Retina (tissue), 1 donor: ENCODE measurements around the gene WDR37.

ENCODE experiments used
- DNase-seq: peaks from one replicate; pipeline ENCODE4 v3.0.0-alpha.2; 2016

The WDR37 gene

DNA sequence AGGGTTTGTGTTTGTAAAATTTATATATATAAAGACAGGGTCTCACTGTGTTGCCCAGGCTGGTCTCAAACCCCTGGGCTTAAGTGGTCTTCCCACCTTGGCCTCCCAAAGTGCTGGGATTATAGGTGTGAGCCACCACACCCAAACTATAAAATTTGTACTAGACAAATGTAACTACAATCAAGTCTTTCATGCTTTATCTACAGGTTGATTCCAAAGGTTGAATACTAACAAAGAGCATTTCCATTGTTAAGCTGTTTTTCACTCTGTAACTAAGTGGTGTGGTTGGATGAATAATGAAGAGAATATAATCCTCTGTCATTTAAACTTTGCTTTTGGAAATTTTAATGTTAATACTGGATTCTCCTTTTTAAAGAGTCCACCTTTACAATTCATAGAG, 22.5 kb downstream of the WDR37 start:
- DNase-seq: no peak

DNA sequence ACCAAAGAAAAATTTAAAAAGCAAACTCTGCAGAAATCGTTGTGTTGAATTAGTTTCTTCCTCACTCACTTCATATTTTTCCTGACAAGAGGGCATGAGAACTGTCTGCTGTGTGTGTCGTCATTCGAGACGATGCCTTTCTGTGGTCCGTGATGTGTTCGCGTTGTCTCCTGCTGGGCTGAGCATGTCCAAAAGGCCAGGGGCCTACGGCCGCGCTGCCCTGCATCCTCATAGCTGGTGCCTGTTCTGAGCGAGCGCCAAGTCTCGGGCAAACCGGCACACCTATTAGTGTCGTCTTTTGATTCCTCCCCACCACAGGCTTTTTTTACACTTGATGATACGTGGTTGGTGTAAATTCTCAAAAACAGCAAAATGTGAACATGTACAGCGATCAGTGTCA, 27.4 kb downstream of the WDR37 start:
- DNase-seq: no peak

DNA sequence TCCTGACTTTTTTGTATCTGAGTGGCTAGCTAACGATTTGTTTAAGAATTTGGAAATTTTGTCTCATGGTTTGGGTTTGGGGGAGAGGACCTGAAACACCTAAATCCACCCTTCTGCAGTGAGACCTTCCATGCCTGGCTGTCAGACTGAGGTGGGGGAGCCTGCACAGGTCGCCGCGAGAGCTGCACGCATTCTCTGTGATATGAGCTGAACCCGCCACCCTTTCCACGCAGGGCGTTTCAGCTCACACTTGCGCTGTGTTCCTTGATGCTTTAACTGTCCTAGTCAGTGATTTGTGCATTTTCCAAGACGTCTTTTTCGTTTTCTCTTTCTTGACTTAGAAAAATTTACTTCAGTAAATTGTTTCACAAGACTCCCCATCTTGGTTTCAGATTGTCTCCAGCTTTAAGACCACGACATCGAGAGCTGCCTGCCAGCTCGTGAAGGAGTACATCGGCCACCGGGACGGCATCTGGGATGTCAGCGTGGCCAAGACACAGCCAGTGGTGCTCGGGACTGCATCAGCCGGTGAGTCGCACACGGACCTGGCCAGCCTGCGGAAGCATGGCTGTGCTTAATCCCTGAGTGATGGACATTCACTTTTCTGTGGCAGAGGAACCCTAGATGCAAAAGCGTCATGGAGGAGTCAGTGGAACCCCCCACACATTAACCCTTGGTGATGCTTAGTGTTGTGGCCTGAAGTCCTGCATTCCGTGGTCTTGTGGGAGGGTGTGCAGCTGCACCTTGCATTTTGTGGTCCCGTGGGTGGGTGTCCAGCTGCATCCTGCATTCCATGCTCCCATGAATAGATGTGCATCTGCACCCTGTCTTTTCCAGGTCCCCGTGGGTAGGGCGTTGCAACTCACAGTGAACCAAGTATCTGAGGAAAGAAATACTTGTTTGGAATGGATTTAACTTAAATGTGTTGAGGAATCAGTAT, 28.1 kb downstream of the WDR37 start:
- no peak for DNase-seq

DNA sequence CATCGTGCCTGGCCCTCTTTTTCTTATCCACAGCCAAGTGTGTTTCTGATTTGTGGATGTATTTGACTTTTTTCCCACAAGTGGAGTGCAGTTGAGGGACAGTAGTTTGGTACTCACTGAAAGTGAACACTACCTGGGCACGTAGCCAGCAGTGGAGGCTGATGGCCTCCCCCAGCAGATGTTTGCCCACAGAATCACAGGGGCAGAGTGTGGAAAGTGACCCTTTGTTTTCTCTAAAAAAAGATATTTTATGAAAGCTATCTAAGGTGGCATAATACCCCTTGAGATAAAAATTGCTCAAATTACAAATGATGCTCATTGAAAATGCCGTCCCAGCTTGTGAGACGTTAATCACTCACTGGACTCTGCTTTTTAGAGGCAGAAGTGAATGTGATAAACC, 29.1 kb downstream of the WDR37 start:
- no peak for DNase-seq

DNA sequence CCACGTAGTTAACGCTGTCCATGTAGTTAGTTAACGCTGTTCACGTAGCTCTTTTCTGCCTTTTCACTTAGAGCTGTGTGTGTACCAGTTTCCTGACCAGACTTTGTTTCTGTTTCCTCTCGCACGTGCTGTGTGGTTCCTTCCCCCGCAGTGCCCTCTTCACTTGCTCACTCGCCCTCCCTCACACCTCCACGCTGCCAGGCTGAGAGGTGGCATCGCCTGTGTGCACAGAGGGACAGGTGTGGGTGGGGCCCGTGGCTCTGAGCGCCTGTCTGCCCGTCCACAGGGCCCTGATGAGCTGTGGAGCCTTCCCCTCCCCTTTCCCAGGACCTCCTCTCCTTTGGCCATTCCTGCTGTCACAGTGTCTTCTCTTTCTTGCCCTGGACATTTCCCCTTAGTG, 30.6 kb downstream of the WDR37 start:
- no peak for DNase-seq

DNA sequence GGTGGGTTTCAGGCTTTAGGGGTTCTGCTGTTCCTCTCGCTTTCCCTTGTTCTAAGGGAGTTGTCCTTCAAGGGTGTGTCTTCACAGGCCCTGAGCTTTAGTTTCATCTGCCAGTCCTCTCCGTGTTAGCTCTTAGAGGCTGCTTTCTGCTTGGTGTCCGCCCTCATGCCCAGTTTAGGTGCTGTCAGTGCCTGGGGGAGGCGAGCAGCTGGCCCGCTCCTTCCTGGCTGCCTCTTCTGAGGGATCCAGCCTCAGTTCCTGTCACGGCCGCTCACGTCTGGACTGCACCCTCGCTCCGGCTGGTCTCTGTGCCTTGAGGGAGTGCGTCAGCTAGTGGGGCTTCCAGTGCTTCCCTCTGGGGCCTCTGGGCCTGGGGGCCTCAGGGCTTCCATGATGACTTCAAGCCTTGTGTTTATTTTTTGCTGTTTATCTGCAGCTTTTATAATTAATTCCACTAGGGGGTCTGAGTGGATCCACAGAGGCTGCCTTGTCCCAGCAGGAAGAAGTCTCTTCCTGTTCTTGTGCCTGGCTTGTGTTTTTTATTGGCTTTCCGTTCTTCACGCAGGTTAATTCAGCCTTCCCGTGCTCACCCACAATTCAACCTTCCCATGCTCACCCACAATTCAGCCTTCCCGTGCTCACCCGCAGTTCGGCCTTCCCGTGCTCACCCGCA, 33.0 kb downstream of the WDR37 start:
- no peak for DNase-seq

DNA sequence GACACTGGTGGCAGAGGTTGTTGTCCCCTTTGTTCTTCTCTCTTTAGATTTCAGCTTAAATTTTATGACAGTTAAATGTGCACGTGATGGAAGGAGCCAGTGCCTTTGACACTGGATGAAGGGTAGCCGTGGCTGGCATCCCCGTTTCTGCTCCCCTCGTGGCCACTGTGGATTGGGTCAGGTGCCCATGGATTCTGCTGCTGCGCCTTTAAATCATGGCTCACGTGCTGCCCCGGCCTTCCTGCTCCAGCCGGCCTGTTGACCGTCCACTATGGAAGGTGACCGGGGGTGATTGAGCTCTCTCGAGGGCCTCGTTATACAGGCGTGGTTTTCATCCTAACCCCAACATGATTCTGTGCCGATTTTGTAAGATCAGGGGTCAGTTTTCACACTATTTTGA, 34.5 kb downstream of the WDR37 start:
- DNase-seq: no peak

DNA sequence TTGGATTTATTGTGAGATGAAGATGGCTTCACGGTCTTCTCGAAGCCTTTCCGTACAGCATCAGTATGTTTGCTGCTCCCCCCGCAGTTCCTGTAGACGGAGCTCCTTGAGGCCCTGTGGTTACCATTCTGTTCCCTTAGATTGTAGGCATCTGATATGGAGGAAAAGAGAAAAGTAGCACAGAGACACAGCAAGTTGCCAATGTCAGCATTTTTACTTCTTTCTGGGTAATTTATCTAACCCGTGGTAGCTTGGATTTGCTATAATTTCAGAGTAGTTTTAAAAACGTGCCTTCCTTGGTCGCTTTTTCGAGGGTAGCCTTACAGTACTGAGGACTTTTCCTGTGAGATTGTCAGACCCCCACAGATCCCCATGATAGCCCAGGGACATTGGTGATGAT, 37.5 kb downstream of the WDR37 start:
- no peak for DNase-seq

DNA sequence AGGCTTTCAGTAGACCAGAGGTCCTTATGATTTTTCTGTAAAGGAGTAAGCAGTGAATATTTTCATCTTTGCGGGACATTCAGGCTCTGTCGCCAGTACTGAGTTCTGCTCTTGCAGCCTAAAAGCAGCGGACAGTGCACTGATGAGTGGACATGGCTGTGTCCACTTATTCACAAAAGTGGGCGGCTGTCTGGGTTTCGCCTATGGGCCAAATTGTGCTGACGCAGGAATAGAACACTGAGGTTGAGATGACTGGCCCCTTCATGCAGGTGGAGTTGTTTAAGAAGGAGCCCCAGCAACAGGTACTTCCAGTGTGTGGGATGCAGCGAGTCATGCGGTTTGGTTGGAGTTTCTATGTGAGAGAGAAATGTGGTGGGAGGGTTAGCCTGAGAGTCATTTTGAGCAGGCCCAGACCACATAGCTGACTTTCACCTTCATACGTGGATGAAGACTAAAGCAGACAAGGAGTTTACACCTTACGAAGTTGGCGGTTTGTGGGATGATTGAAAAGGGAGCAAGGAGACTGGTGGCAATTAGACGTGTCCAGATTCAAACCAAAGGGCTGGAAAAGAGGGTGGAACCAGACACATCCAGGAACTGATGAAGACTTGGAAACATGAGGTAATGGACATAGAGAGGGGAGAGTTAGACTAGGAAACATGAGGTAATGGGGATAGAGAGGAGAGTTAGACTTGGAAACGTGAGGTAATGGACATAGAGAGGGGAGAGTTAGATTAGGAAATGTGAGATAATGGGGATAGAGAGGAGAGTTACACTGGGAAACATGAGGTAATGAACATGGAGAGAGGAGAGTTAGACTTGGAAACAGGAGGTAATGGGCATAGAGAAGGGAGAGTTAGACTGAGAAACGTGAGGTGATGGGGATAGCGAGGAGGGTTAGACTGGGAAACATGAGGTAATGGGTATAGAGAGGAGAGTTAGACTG, 38.2 kb downstream of the WDR37 start:
- DNase-seq: no peak

DNA sequence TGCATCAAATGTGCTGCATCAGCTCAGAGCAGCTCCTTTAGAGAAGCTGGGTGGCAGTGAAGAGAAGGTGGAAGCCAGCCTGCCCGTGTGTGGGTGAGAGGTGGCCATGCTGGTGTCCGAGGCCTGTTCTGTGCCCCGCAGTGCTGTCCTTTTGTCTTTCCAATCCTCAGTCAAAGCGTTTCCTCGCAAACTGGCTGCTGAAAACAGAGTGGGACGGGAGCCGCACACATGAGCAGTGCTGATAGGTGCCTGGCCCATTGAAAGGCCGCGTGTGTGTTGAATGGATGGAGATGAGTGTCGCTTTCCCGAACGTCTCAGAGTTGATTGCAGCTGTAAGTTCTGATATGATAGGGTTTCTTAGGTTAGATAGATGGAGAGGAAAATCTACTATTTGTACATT, 39.3 kb downstream of the WDR37 start:
- DNase-seq: no peak

DNA sequence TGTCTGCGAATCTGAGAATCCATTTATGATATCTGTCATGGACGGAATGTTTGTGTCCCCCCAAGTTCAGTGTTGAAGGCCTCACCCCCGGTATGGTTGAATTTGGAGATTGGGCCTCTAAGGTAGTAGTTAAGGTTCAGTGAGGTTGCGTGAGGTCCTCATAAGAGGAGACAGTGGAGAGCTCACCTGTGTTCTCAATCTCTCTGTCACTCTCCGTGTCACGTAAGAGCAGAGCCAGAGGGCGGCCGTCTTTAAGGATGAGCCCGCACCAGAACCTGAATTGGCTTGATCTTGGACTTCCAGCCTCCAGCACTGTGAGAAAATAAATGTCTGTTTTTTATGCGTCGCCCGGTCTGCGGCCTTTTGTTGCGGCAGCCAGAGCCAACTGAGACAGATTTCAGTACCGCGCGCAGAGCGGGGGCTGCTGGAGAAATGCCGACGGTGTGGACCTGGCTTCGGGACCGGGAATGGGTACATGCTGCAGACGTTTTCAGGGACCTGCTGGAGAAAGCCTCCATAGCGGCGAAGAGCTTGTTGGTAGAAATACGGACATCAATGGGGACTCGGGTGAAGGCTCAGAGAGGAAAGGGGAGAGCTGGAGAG, 40.2 kb downstream of the WDR37 start:
- no peak for DNase-seq

DNA sequence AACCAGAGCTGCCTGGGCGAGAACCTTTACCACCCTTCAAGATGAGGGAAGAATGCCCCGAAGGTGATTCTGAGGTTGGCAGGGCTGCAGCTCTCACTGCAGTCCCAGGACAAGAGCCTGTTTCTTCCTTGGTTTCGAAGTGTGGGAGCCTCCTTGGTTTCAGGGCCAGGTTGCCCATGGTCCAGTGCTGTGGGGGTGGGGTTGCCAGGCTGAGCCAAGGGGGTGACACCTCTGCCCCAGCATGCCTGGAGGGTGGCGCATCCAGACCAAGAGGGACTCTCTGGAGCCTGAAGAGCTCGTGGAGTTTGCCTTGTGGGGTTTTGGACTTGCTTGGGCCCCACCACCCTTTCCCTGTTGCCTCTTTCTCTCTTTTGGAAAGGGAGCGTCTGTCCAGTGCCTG, 41.3 kb downstream of the WDR37 start:
- DNase-seq: no peak

DNA sequence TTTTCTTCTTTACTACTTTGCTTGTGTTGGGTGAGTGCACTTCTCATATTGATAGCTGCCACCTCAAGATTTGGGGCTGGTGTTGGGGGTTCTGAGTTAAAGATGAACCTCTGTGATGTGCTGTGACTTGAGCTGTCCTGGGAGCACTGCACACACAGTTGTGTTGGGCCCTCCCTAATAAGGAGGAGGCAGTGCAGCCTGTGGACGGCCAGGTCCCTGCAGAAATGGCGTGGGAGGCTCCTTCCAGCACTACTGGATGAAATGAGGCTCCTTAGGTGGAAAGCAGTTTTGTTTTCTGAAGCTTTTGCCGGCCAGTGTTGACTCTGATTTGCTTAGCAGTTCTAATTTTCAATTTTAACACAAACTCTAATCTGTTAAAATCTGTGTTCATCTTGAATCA, 44.0 kb downstream of the WDR37 start:
- DNase-seq: no peak

DNA sequence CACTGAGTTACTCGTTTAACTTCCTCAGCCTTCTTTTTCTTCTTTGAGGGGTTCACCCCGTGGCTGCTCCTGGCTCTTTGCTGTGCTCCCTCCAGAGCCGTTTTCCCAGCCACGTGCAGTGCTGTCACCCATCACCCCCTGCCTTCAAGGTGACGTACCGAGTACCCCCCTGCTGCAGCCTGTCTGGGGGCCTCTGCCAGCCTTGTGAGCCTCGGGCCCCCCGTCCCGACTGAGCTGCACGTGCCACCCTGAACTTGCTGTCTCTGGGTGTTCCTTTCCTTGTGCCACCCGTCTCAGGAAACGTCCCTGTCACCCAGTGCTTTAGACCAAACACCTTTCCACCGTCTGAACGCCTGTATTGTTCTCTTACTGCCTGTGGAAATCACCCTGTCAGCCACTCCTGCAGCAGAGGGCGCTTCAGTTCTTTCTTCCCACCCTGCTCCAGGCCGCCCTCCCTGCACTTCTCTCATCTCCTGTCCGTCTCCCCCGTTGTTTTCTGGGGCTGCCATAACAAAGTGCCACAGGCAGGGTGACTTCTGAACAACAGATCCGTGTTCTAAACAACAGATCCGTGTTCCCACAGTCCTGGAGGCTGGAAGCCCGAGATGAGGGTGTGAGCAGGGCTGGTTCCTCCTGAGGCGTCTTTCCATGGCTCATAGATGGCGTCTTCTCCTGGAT, 44.6 kb downstream of the WDR37 start:
- no peak for DNase-seq

DNA sequence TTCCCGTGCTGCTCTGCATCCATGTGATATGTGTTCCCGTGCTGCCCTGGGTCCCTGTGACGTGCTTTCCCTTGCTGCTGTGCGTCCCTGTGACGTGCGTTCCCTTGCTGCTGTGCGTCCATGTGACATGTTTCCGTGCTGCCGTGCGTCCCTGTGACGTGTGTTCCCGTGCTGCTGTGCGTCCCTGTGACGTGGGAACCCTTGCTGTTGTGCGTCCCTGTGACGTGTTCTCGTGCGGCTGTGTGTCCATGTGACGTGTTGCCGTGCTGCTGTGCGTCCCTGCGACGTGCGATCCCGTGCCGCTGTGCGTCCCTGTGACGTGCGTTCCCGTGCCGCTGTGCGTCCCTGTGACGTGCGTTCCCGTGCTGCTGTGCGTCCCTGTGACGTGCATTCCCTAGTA, 45.8 kb downstream of the WDR37 start:
- DNase-seq: no peak

DNA sequence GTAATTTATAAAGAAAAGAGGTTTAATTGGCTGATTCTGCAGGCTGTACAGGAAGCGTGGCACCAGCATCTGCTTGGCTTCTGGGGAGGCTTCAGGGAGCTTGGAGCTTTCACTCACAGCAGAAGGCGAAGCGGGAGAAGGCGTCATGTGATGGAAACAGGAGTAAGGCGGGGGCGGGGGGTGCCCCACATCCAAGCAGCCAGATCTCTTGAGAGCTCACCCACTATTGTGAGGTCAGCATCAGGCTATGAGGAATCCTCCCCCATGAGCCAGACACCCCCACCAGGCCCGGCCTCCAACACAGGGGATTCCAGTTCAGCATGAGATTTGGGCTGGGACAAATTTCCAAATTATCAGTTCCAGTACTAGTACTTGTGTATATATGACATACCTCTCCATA, 46.2 kb downstream of the WDR37 start:
- DNase-seq: no peak

DNA sequence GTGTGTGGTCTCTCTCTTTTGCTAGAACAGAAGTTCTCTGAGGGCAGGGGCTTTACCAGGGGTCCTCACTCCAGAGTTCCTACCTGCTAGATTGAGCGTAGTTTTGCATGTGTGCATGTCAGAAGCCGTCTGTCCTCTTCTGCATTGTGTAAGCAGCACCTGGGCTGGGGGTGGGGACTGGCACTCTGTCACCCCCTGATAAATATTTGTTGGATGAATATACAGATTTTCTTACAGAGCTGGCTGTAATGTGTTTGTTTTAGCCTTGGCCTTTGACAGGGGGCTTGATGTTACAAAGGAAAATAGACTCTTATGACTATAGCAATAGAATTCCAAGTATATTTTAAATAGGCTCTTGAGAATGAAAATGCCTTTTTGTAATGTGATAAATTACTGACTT, 46.6 kb downstream of the WDR37 start:
- DNase-seq: no peak

DNA sequence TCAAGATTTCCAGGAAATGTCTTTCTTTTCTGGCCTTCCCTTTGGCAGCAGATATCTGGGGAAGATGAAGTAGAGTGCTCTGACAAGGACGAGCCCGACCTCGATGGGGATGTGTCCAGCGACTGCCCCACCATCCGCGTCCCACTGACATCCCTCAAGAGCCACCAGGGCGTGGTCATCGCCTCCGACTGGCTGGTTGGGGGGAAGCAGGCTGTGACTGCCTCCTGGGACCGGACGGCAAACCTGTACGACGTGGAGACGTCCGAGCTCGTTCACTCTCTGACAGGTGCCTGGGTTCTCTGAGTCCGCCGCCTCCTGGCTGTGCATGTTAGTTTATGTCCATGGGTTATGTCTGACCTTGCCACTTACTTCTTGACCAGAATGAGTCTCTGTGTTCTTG, 47.4 kb downstream of the WDR37 start:
- DNase-seq: no peak

DNA sequence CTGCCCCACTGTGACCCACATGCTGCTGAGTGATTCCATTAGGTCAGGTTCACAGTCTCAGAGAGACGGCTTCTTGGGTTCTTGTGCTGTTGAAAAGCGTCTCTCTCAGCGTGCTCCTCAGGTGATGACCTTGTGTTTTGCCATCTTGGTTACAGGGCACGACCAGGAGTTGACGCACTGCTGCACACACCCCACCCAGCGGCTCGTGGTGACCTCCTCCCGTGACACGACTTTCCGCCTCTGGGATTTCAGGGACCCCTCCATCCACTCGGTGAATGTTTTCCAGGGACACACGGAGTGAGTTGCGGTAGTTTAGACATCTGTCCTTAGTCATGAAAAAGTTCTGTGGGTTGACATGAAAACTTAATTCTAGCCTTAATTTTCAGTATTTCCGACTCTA, 48.8 kb downstream of the WDR37 start:
- no peak for DNase-seq

DNA sequence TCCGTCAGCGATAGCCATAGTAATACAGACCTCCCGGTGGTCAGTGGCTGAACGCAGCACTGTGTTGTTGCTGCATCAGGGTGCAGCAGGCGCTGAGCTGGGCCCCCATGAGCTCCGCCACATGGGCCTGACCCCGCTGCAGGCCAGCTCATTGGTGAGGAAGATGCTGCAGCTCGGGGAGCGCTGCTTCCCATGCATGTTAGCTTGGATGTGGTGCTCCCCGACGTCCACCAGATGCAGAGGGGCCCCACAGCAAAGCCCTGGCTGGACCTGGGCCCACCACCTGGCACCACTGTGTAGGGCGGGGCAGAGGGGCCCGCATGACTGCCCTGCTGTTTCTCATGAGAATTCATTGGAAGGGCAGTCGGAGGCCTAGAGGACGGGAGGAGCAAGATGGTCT, 50.8 kb downstream of the WDR37 start:
- DNase-seq: no peak

DNA sequence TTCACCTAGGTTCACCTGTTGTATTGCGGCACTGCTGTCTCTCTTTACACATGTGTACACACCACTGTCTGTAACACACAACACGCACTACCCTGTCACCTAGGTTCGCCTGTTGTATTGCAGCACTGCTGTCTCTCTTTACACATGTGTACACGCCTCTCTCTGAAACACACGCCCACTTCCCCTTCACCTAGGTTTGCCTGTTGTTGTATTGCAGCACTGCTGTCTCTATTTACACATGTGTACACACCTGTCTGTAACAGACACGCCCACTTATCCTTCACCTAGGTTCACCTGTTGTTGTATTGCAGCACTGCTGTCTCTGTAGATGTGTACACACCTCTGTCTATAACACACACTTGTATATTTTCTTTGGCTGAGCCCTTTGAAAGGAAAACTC, 51.5 kb downstream of the WDR37 start:
- no peak for DNase-seq
